Retinal pigment epithelial cell (primary cell): ENCODE measurements around the gene GSK3B.

ENCODE experiments used
- DNase-seq: peaks from one replicate; pipeline ENCODE4 v3.0.0-alpha.2; 2010; ENCODE audit warnings: low read depth
- H3K4me3 ChIP-seq: 2 replicates; pipeline ENCODE4 v1.5.1; 2011; ENCODE audit warnings: mild to moderate bottlenecking, low read length, control low read depth, moderate library complexity
- CTCF ChIP-seq: conservative IDR thresholded peaks from 2 replicates; pipeline ENCODE4 v1.5.1; 2011; ENCODE audit warnings: low read depth, low read length, control low read depth, inconsistent platforms

Gene GSK3B

GRCh38 chr3:120048355-120049041 is 45.7 kb downstream of the GSK3B start:
- no peak for DNase-seq
- no peak for TF ChIP-seq CTCF
- H3K4me3 ChIP-seq: no peak overlapping the region

- DNase-seq: no peak
- no peak for TF ChIP-seq CTCF
- no peak overlapping the region for H3K4me3 ChIP-seq
Observed at GRCh38 chr3:120047686-120048085, 46.6 kb downstream of the GSK3B start.

- DNase-seq: no peak
- TF ChIP-seq CTCF: no peak
- H3K4me3 ChIP-seq: no peak overlapping the region
Observed at GRCh38 chr3:120040813-120041377, 53.4 kb downstream of the GSK3B start.

GRCh38 chr3:120039642-120040610 is 54.3 kb downstream of the GSK3B start:
- H3K4me3 ChIP-seq: no peak overlapping the region
- peak; percentile 10 for TF ChIP-seq CTCF
- DNase-seq: no peak

- DNase-seq: no peak
- no peak overlapping the region for H3K4me3 ChIP-seq
- TF ChIP-seq CTCF: no peak
Observed at GRCh38 chr3:120033596-120033995, 60.7 kb downstream of the GSK3B start.

- DNase-seq: no peak
- no peak overlapping the region for H3K4me3 ChIP-seq
- no peak for TF ChIP-seq CTCF
Observed at GRCh38 chr3:120031561-120031960, 62.7 kb downstream of the GSK3B start.
